GM23338 (cell line): ENCODE results near the gene KATNIP. TPM values are rescaled to one million over a fixed set of nuclear protein-coding genes. Genes with fewer than 3 reads are reported as not detected.

Source experiments
- ATAC-seq: fragments of 200-7000 bp; cut with Tn5 transposase; 3 replicates; pipeline ENCODE4 v1.9.1; 2020
- DNase-seq: peaks from one replicate; pipeline ENCODE4 v3.0.0-alpha.2; 2015; ENCODE audit warnings: low spot score
- H2AFZ ChIP-seq: fragments of 200-600 bp; sonication (generic); 2 replicates; pipeline ENCODE4 v1.8.0; 2016; ENCODE audit warnings: antibody characterized with exemption, mild to moderate bottlenecking, moderate library complexity
- H3F3A ChIP-seq: fragments of 200-600 bp; sonication (generic); replicated peaks from 2 replicates; pipeline ENCODE4 v1.8.0; 2017; ENCODE audit warnings: antibody characterized with exemption, mixed run types, low read depth
- H3K27ac ChIP-seq: fragments of 200-600 bp; sonication (generic); 2 replicates; pipeline ENCODE4 v1.6.1; 2016; ENCODE audit warnings: low read depth
- H3K27me3 ChIP-seq: fragments of 200-600 bp; sonication (generic); 2 replicates; pipeline ENCODE4 v1.8.0; 2016; ENCODE audit warnings: mild to moderate bottlenecking, mixed run types, moderate library complexity; ENCODE audit not compliant: insufficient read depth
- H3K36me3 ChIP-seq: fragments of 200-600 bp; sonication (generic); 2 replicates; pipeline ENCODE4 v1.8.0; 2016; ENCODE audit warnings: mild to moderate bottlenecking; ENCODE audit not compliant: insufficient read depth
- H3K4me1 ChIP-seq: fragments of 200-600 bp; sonication (generic); 2 replicates; pipeline ENCODE4 v1.8.0; 2016; ENCODE audit warnings: mild to moderate bottlenecking, moderate library complexity; ENCODE audit not compliant: insufficient read depth
- H3K4me2 ChIP-seq: fragments of 200-600 bp; sonication (generic); 2 replicates; pipeline ENCODE4 v1.7.1; 2017; ENCODE audit warnings: mixed run types
- H3K4me3 ChIP-seq: fragments of 200-600 bp; sonication (generic); 2 replicates; pipeline ENCODE4 v1.6.1; 2016; ENCODE audit warnings: mixed run types
- H3K79me2 ChIP-seq: fragments of 200-600 bp; sonication (generic); replicated peaks from 2 replicates; pipeline ENCODE4 v1.8.0; 2017; ENCODE audit warnings: mild to moderate bottlenecking; ENCODE audit not compliant: insufficient read depth
- H3K9me2 ChIP-seq: fragments of 200-600 bp; sonication (generic); 2 replicates; pipeline ENCODE4 v1.8.0; 2017; ENCODE audit not compliant: insufficient read depth
- H4K20me1 ChIP-seq: fragments of 200-600 bp; sonication (generic); replicated peaks from 2 replicates; pipeline ENCODE4 v1.8.0; 2017; ENCODE audit warnings: mild to moderate bottlenecking; ENCODE audit not compliant: insufficient read depth
- H3K27ac Mint-ChIP-seq: 2 replicates; pipeline ENCODE4 v1.8.0; 2020; ENCODE audit warnings: inconsistent platforms, mild to moderate bottlenecking, moderate library complexity, mixed read lengths
- H3K27me3 Mint-ChIP-seq: 3 replicates; pipeline ENCODE4 v1.8.0; 2022; ENCODE audit warnings: low read depth, mild to moderate bottlenecking, moderate library complexity, mixed read lengths, inconsistent platforms; ENCODE audit not compliant: insufficient read depth, poor library complexity
- H3K36me3 Mint-ChIP-seq: 3 replicates; pipeline ENCODE4 v1.8.0; 2021; ENCODE audit warnings: low read depth, mild to moderate bottlenecking, inconsistent platforms, moderate library complexity, mixed read lengths
- H3K4me1 Mint-ChIP-seq: 3 replicates; pipeline ENCODE4 v1.8.0; 2020; ENCODE audit warnings: mild to moderate bottlenecking, inconsistent platforms, mixed read lengths
- H3K4me3 Mint-ChIP-seq: 3 replicates; pipeline ENCODE4 v1.8.0; 2021; ENCODE audit warnings: moderate library complexity, mild to moderate bottlenecking, inconsistent platforms, mixed read lengths
- H3K9me3 Mint-ChIP-seq: 3 replicates; pipeline ENCODE4 v1.8.0; 2020; ENCODE audit warnings: moderate library complexity, mild to moderate bottlenecking, inconsistent platforms, mixed read lengths
- CTCF ChIP-seq, 2 experiments: fragments of 200-600 bp in 1 of 2; sonication (generic) in 1 of 2; conservative IDR thresholded peaks; 2 replicates each; pipeline versions ENCODE4 v1.5.1 to v1.6.1; 2016 to 2017; ENCODE audit warnings: antibody characterized with exemption in 2 of 2, low read depth in 2 of 2, mild to moderate bottlenecking in 2 of 2, moderate library complexity in 1 of 2
- ETS1 ChIP-seq: IDR thresholded peaks from 2 replicates; pipeline ENCODE4 v1.6.1; 2016; ENCODE audit warnings: antibody characterized with exemption
- EZH2 ChIP-seq: fragments of 200-600 bp; sonication (generic); IDR thresholded peaks from one replicate; pipeline ENCODE4 v1.8.0; 2017; ENCODE audit warnings: antibody characterized with exemption, mild to moderate bottlenecking, low read depth; ENCODE audit not compliant: unreplicated experiment
- JUNB ChIP-seq: IDR thresholded peaks from one replicate; pipeline ENCODE4 v1.6.1; 2016; ENCODE audit warnings: antibody characterized with exemption; ENCODE audit not compliant: unreplicated experiment
- NANOG ChIP-seq: IDR thresholded peaks from 2 replicates; pipeline ENCODE4 v1.6.1; 2016; ENCODE audit warnings: antibody characterized with exemption, borderline replicate concordance
- POLR2AphosphoS5 ChIP-seq: IDR thresholded peaks from 2 replicates; pipeline ENCODE4 v1.6.1; 2016; ENCODE audit warnings: antibody characterized with exemption, low read depth
- ZNF114 ChIP-seq: fragments of 250-450 bp; sonication (Bioruptor Pico); IDR thresholded peaks from 2 replicates; pipeline ENCODE4 v1.5.0; 2020; ENCODE audit warnings: mild to moderate bottlenecking, moderate library complexity
- ZNF331 ChIP-seq: fragments of 250-450 bp; sonication (Bioruptor Pico); IDR thresholded peaks from 2 replicates; pipeline ENCODE4 v1.5.0; 2020; ENCODE audit warnings: low read depth, mild to moderate bottlenecking, moderate library complexity
- polyA plus RNA-seq: library from polyadenylated mRNA; unstranded; fragments of >200 nt; fragmentation: Nextera tagmentation; extraction: Ambion mirVana; gene quantifications from 2 replicates; pipeline ENCODE4 v1.2.1, GENCODE V29; 2016
- total RNA-seq: library from RNA; depleted of rRNA; stranded (reverse); fragments of >200 nt; shearing (Covaris generic); gene quantifications from 2 replicates; pipeline ENCODE4 v1.2.3, GENCODE V29; 2014
- TF ChIP-seq, protein P1 (sequence below): fragments of 250-450 bp; sonication (Bioruptor Pico); IDR thresholded peaks from 2 replicates; pipeline ENCODE4 v1.5.0; 2020; ENCODE audit warnings: mild to moderate bottlenecking, moderate library complexity
- TF ChIP-seq, protein P2 (sequence below): IDR thresholded peaks from one replicate; pipeline ENCODE4 v1.6.1; 2018; ENCODE audit warnings: antibody characterized with exemption; ENCODE audit not compliant: unreplicated experiment

KATNIP gene
- total and polyA plus RNA-seq, 2 experiments from 2014 or later = 7.0 to 11.8 TPM

DNA sequence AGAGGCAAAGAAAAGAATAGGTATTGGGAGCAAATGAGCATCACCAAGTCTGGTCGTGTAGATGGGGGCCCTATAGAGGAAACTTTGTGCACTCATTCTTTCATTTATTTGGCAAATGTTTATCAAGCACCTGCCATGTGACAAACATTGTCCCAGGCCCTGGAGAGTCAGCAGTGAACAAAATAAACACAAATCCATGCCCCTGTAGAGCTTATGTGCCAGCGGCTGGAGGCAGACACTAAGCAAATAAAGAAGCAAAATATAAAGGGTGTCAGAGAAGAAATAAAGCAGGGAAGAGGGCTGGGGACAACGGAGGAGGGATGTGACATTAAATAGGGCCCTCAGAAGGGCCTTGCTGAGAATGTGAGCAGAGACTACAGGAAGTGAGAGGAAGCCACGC, 45.5 kb downstream of the KATNIP start (continued):
- no peak for TF ChIP-seq CTCF (conservative IDR thresholded peaks at IDR 0.05; ENCODE audit: low read depth in 2 of 2)
- no peak for TF ChIP-seq EZH2
- no peak for TF ChIP-seq ZNF114

GRCh38 chr16:27595993-27596392, 46.0 kb downstream of the KATNIP start:
- ATAC-seq (no peak), DNase-seq (no peak)
- no peaks in the 10 kb centered on the region for H3K9me3 Mint-ChIP-seq
- Histone ChIP-seq H3K36me3 (no peaks in the 10 kb centered on the region), H3K27ac (no peak overlapping the region), H2AFZ (no peak overlapping the region), H3K79me2 (no peaks in the 10 kb centered on the region), H3K27me3 (no peaks in the 10 kb centered on the region), H3F3A (no peaks in the 10 kb centered on the region), H3K4me2 (no peak overlapping the region), H3K4me3 (no peak overlapping the region), H3K9me2 (no peaks in the 10 kb centered on the region), H3K4me1 (peaks cover 16% of the 10 kb centered on the region), H4K20me1 (0 out of 2 replicates have a peak, but pooled peaks cover 4% of the 10 kb centered on the region)
- no peak overlapping the region for H3K4me3 Mint-ChIP-seq
- peaks cover 24% of the 10 kb centered on the region for H3K4me1 Mint-ChIP-seq
- H3K27me3 Mint-ChIP-seq = peaks cover 11% of the 10 kb centered on the region
- H3K27ac Mint-ChIP-seq = no peak overlapping the region
- no peaks in the 10 kb centered on the region; the same call in 2 of the 3 replicates for H3K36me3 Mint-ChIP-seq
- no peak for TF ChIP-seq POLR2AphosphoS5
- no peak for TF ChIP-seq ETS1
- TF ChIP-seq, protein P1, sequence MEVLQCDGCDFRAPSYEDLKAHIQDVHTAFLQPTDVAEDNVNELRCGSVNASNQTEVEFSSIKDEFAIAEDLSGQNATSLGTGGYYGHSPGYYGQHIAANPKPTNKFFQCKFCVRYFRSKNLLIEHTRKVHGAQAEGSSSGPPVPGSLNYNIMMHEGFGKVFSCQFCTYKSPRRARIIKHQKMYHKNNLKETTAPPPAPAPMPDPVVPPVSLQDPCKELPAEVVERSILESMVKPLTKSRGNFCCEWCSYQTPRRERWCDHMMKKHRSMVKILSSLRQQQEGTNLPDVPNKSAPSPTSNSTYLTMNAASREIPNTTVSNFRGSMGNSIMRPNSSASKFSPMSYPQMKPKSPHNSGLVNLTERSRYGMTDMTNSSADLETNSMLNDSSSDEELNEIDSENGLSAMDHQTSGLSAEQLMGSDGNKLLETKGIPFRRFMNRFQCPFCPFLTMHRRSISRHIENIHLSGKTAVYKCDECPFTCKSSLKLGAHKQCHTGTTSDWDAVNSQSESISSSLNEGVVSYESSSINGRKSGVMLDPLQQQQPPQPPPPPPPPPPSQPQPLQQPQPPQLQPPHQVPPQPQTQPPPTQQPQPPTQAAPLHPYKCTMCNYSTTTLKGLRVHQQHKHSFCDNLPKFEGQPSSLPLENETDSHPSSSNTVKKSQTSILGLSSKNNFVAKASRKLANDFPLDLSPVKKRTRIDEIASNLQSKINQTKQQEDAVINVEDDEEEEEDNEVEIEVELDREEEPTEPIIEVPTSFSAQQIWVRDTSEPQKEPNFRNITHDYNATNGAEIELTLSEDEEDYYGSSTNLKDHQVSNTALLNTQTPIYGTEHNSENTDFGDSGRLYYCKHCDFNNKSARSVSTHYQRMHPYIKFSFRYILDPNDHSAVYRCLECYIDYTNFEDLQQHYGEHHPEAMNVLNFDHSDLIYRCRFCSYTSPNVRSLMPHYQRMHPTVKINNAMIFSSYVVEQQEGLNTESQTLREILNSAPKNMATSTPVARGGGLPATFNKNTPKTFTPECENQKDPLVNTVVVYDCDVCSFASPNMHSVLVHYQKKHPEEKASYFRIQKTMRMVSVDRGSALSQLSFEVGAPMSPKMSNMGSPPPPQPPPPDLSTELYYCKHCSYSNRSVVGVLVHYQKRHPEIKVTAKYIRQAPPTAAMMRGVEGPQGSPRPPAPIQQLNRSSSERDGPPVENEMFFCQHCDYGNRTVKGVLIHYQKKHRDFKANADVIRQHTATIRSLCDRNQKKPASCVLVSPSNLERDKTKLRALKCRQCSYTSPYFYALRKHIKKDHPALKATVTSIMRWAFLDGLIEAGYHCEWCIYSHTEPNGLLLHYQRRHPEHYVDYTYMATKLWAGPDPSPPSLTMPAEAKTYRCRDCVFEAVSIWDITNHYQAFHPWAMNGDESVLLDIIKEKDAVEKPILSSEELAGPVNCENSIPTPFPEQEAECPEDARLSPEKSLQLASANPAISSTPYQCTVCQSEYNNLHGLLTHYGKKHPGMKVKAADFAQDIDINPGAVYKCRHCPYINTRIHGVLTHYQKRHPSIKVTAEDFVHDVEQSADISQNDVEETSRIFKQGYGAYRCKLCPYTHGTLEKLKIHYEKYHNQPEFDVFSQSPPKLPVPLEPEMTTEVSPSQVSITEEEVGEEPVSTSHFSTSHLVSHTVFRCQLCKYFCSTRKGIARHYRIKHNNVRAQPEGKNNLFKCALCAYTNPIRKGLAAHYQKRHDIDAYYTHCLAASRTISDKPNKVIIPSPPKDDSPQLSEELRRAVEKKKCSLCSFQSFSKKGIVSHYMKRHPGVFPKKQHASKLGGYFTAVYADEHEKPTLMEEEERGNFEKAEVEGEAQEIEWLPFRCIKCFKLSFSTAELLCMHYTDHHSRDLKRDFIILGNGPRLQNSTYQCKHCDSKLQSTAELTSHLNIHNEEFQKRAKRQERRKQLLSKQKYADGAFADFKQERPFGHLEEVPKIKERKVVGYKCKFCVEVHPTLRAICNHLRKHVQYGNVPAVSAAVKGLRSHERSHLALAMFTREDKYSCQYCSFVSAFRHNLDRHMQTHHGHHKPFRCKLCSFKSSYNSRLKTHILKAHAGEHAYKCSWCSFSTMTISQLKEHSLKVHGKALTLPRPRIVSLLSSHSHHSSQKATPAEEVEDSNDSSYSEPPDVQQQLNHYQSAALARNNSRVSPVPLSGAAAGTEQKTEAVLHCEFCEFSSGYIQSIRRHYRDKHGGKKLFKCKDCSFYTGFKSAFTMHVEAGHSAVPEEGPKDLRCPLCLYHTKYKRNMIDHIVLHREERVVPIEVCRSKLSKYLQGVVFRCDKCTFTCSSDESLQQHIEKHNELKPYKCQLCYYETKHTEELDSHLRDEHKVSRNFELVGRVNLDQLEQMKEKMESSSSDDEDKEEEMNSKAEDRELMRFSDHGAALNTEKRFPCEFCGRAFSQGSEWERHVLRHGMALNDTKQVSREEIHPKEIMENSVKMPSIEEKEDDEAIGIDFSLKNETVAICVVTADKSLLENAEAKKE (CRISPR knock-in tag) = no peak
- no peak for TF ChIP-seq JUNB
- TF ChIP-seq NANOG = no peak
- TF ChIP-seq EZH2 = no peak
- TF ChIP-seq CTCF (conservative IDR thresholded peaks at IDR 0.05; ENCODE audit: low read depth in 2 of 2) = no peak
- TF ChIP-seq, protein P2, sequence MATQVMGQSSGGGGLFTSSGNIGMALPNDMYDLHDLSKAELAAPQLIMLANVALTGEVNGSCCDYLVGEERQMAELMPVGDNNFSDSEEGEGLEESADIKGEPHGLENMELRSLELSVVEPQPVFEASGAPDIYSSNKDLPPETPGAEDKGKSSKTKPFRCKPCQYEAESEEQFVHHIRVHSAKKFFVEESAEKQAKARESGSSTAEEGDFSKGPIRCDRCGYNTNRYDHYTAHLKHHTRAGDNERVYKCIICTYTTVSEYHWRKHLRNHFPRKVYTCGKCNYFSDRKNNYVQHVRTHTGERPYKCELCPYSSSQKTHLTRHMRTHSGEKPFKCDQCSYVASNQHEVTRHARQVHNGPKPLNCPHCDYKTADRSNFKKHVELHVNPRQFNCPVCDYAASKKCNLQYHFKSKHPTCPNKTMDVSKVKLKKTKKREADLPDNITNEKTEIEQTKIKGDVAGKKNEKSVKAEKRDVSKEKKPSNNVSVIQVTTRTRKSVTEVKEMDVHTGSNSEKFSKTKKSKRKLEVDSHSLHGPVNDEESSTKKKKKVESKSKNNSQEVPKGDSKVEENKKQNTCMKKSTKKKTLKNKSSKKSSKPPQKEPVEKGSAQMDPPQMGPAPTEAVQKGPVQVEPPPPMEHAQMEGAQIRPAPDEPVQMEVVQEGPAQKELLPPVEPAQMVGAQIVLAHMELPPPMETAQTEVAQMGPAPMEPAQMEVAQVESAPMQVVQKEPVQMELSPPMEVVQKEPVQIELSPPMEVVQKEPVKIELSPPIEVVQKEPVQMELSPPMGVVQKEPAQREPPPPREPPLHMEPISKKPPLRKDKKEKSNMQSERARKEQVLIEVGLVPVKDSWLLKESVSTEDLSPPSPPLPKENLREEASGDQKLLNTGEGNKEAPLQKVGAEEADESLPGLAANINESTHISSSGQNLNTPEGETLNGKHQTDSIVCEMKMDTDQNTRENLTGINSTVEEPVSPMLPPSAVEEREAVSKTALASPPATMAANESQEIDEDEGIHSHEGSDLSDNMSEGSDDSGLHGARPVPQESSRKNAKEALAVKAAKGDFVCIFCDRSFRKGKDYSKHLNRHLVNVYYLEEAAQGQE = no peak
- no peak for TF ChIP-seq ZNF331 (CRISPR knock-in tag)
